ENCODE results near the gene SLC44A1. TPM values are rescaled to one million over a fixed set of nuclear protein-coding genes. Genes with fewer than 3 reads are reported as not detected.

SLC44A1 gene
- total RNA-seq, result 10 to 100 TPM; 45.3 to 74.9 (median 67.7) TPM

DNA sequence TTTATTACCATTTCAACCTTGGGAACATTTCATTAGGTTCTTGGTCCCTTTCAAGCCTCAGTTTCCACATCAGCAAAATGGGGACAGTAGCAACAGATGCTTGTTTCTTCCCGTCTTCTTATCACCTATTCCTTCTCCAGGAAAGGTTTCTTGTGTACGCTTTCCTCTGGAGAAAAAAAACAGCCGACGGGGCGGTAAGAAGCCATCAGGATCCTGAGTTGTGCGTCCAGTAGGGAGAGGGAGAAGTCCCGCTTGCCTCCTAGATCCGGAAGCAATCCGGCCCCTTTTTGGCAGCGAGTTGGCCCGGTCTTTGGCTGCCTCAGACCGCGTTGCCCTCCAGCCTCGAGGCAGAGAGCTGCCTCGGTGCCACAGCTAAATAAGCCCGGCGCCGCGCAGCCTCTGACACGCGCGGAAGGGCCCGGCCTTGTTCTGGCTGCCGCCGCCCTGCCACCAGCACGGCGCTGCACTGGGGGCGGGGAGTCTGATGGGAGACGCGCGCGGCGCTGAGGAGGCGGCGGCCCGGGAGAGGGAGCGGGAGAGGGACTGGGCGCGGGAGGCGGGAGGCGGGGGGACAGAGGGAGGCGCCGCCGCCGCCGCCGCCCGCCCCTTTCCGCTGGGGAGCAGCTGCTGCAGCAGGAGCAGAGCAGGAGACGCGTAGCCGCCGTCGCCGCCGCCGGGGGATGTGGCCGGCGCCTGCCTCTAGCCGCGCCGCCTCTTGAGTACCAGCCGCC lies at the start of gene SLC44A1:
Gene SLC44A1, plus strand, starts transcription at position 649 of the 731 bp plus-strand sequence. CDS start 218 bp downstream, outside the sequence.
- Histone ChIP-seq H3K27me3 (no peaks in the 10 kb centered on the region), H3K4me1 (peaks cover 0 to 59% (median 19%) of the 10 kb centered on the region in 4 donors), H3K27ac (peak within 1 kb of the TSS; percentile 65 to 91 (median 86)), H3K36me3 (no peaks in the 10 kb centered on the region), H3K9me3 (peaks cover 0 to 9% (median 2%) of the 10 kb centered on the region in 4 donors), H3K4me3 (peak within 1 kb of the TSS; percentile 62 to 84 (median 72))
- TF ChIP-seq POLR2A (IDR thresholded peaks at IDR 0.05) (peak; percentile 70 to 73), EP300 (IDR thresholded peaks at IDR 0.05) (peak in 1 of 2 donors; percentile 93)
- TF ChIP-seq, protein P1, sequence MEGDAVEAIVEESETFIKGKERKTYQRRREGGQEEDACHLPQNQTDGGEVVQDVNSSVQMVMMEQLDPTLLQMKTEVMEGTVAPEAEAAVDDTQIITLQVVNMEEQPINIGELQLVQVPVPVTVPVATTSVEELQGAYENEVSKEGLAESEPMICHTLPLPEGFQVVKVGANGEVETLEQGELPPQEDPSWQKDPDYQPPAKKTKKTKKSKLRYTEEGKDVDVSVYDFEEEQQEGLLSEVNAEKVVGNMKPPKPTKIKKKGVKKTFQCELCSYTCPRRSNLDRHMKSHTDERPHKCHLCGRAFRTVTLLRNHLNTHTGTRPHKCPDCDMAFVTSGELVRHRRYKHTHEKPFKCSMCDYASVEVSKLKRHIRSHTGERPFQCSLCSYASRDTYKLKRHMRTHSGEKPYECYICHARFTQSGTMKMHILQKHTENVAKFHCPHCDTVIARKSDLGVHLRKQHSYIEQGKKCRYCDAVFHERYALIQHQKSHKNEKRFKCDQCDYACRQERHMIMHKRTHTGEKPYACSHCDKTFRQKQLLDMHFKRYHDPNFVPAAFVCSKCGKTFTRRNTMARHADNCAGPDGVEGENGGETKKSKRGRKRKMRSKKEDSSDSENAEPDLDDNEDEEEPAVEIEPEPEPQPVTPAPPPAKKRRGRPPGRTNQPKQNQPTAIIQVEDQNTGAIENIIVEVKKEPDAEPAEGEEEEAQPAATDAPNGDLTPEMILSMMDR (IDR thresholded peaks at IDR 0.05), result peak in 3 of 5 experiments; percentile 9 to 48 (median 15)
- 4 to 8% methylated on average over 18 to 22 of the region's 63 CpGs for WGBS, 2 donors
- DNase-seq (ENCODE audit: low spot score in 2 of 2), result peak; percentile 89 to 95

DNA sequence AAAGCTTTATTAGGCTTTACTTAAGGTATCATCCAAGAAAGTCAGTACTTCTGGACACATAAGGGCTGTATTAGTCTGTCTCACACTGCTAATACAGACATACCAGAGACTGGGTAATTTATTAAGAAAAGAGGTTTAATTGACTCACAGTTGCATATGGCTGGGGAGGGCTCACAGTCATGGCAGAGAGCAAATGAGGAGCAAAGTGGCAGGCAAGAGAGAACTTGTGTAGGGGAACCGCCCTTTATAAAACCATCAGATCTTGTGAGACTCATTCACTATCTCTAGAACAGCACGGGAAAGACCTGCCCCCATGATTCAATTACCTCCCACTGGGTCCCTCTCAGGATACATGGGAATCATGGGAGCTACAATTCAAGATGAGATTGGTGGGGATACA lies 49.2 kb upstream of the SLC44A1 start:
- Histone ChIP-seq H3K4me1 (peaks cover 0 to 11% (median 0%) of the 10 kb centered on the region in 4 donors), H3K27me3 (no peaks in the 10 kb centered on the region), H3K4me3 (no peak overlapping the region), H3K27ac (no peak overlapping the region), H3K36me3 (no peaks in the 10 kb centered on the region), H3K9me3 (no peaks in the 10 kb centered on the region)
- TF ChIP-seq EP300 (IDR thresholded peaks at IDR 0.05) (no peak), POLR2A (IDR thresholded peaks at IDR 0.05) (no peak)
- TF ChIP-seq, protein P1 (IDR thresholded peaks at IDR 0.05), result no peak
- WGBS, 2 donors, result 65 to 66% methylated on average over 2 of the region's 2 CpGs
- DNase-seq (ENCODE audit: low spot score in 2 of 2), result no peak

DNA sequence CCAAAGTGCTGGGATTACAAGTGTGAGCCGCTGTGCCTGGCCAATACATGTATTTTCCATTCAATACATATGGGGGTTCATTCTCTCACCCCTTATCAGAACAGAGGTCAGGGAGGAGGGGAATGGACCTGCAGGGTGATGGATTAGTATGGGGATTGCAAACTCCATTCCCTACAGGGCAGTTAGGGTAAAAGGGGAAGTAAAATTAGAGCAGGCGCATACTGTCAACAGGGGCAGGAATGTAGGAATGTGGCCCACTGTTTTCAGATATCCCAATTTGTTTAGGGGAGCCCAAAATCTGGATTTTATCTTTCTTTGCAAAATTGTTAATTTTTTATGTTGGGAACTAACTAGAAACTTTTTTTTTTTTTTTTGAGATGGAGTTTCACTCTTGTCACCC lies 46.4 kb upstream of the SLC44A1 start:
- no peak for DNase-seq (ENCODE audit: low spot score in 2 of 2)
- Histone ChIP-seq H3K36me3 (no peaks in the 10 kb centered on the region), H3K27me3 (no peaks in the 10 kb centered on the region), H3K4me3 (no peak overlapping the region), H3K4me1 (no peaks in the 10 kb centered on the region), H3K27ac (no peak overlapping the region), H3K9me3 (no peaks in the 10 kb centered on the region)
- TF ChIP-seq EP300 (IDR thresholded peaks at IDR 0.05), result no peak
- no peak for TF ChIP-seq POLR2A (IDR thresholded peaks at IDR 0.05)
- TF ChIP-seq, protein P1 (IDR thresholded peaks at IDR 0.05), result no peak
- WGBS, 2 donors, result 91 to 94% methylated on average over 2 of the region's 2 CpGs

DNA sequence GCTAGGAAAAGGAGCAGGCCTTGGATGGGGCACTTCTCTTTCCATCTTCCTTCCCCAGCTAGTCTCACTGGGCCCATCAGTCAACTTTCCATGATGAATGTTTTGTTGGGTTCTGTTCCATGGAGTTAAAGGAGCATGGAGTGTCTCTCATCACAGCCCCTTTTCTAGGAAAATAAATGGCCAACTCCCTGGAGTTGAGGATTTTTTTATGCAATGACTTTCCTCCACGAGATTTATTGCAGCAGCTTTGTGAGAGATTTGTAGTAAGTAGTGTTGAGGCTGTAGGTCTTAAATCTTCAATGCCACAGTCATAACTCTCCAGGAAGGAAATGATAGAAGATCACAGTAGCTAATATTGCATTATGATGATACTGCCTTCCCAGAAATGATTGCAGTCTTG lies 45.6 kb upstream of the SLC44A1 start:
- Histone ChIP-seq H3K4me1 (no peaks in the 10 kb centered on the region), H3K4me3 (no peak overlapping the region), H3K36me3 (no peaks in the 10 kb centered on the region), H3K27me3 (no peaks in the 10 kb centered on the region), H3K27ac (no peak overlapping the region), H3K9me3 (no peaks in the 10 kb centered on the region)
- TF ChIP-seq EP300 (IDR thresholded peaks at IDR 0.05), result no peak
- TF ChIP-seq, protein P1 (IDR thresholded peaks at IDR 0.05), result no peak
- TF ChIP-seq POLR2A (IDR thresholded peaks at IDR 0.05), result no peak
- no peak for DNase-seq (ENCODE audit: low spot score in 2 of 2)
- WGBS, 2 donors, result 37 to 43% methylated on average over 1 of the region's 1 CpG

DNA sequence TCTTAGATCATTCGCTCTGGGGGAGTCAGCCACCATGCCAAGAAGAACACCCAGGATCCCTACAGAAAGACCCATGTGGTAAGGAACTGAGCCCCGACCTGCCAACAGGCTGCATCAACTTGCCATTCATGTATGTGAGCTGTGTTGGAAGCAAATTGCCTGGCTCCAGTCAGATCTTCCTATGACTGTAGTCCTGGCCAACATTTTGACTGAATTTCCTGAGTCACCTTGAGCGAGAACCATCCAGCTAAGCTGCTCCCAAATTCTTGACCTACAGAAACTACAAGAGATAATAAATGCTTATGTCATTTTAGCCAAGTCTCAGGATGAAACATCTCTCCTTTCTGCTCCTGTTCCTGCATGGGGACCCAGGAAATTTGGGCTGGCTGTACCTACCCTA lies 40.0 kb upstream of the SLC44A1 start:
- Histone ChIP-seq H3K27me3 (no peaks in the 10 kb centered on the region), H3K27ac (no peak overlapping the region), H3K4me3 (no peak overlapping the region), H3K36me3 (no peaks in the 10 kb centered on the region), H3K9me3 (no peaks in the 10 kb centered on the region), H3K4me1 (peaks cover 0 to 18% (median 2%) of the 10 kb centered on the region in 4 donors)
- no peak for DNase-seq (ENCODE audit: low spot score in 2 of 2)
- WGBS, 2 donors, result 92 to 94% methylated on average over 3 of the region's 3 CpGs
- no peak for TF ChIP-seq POLR2A (IDR thresholded peaks at IDR 0.05)
- TF ChIP-seq, protein P1 (IDR thresholded peaks at IDR 0.05), result no peak
- no peak for TF ChIP-seq EP300 (IDR thresholded peaks at IDR 0.05)

Measured in tibial nerve (tissue), 4 donors.